Testis (tissue), 2 donors: ENCODE measurements around the gene EFCAB7.
"Not testable (repeated sequence)": the region's sequence is repeated elsewhere in the genome, so short reads cannot be mapped to it uniquely, and the experiment has no call there.

Experiments used
- POLR2A ChIP-seq: fragments of 450-650 bp; IDR thresholded peaks from one replicate; pipeline ENCODE4 v1.6.1; 2017; ENCODE audit warnings: antibody characterized with exemption, mild to moderate bottlenecking, moderate library complexity
- TF ChIP-seq, protein P1 (sequence below), 3 experiments: fragments of 450-650 bp in 2 of 3; fragments of 200-600 bp in 1 of 3; sonication (generic) in 1 of 3; IDR thresholded peaks; one replicate each; pipeline ENCODE4 v1.5.1; 2016 to 2019; ENCODE audit warnings: antibody characterized with exemption in 3 of 3, mild to moderate bottlenecking in 2 of 3, moderate library complexity in 1 of 3

- TF ChIP-seq, protein P1, sequence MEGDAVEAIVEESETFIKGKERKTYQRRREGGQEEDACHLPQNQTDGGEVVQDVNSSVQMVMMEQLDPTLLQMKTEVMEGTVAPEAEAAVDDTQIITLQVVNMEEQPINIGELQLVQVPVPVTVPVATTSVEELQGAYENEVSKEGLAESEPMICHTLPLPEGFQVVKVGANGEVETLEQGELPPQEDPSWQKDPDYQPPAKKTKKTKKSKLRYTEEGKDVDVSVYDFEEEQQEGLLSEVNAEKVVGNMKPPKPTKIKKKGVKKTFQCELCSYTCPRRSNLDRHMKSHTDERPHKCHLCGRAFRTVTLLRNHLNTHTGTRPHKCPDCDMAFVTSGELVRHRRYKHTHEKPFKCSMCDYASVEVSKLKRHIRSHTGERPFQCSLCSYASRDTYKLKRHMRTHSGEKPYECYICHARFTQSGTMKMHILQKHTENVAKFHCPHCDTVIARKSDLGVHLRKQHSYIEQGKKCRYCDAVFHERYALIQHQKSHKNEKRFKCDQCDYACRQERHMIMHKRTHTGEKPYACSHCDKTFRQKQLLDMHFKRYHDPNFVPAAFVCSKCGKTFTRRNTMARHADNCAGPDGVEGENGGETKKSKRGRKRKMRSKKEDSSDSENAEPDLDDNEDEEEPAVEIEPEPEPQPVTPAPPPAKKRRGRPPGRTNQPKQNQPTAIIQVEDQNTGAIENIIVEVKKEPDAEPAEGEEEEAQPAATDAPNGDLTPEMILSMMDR (IDR thresholded peaks at IDR 0.05), result not testable (repeated sequence)
- TF ChIP-seq POLR2A, result not testable (repeated sequence)
Measured at GRCh38 chr1:63574203-63574796, 51.0 kb downstream of the EFCAB7 start.
